ENCODE measurements around the gene CSF1.
"Not testable (repeated sequence)": the region's sequence is repeated elsewhere in the genome, so short reads cannot be mapped to it uniquely, and the experiment has no call there.

Gene CSF1

DNA sequence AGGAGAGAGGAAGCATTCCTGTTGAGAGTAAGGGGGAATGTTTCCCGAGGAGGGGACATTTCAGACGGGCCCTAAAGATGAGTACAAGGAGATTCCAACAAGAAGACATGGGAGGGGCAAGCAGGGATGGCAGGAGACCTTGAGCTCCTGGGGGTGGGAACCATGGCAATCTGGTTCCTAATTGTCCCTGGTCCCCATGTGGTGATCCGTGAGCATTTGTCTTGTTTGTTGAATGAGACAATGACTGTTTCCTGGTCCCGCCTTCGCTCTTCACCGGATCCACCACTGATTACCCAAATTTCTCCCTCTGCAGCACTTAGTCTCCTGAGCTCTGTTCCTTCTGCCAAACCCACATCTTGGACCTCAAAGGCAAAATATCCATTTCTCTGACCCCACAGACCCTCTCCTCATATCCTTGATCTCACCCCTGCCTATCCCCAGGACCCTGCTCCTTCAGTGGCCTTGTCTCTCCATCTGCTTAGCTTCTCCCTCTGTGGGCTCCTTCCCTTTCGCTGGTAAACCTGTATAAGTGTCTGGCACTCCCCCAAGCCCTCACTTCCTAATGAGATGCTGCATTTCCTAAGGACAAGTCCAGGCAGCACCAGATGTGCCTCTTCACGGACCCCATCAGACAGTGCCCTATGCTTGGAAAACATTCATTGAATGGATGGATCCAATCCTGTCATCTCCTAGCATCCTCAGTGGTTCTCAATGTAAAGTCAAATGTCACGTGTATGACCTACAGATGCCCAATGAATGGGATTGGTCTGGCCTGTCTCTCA is 8.3 kb upstream of the CSF1 start:
- DNase-seq (ENCODE audit: low spot score) = no peak

GRCh38 chr1:109903376-109903930 is 7.2 kb upstream of the CSF1 start:
- no peak for DNase-seq (ENCODE audit: low spot score)

DNA sequence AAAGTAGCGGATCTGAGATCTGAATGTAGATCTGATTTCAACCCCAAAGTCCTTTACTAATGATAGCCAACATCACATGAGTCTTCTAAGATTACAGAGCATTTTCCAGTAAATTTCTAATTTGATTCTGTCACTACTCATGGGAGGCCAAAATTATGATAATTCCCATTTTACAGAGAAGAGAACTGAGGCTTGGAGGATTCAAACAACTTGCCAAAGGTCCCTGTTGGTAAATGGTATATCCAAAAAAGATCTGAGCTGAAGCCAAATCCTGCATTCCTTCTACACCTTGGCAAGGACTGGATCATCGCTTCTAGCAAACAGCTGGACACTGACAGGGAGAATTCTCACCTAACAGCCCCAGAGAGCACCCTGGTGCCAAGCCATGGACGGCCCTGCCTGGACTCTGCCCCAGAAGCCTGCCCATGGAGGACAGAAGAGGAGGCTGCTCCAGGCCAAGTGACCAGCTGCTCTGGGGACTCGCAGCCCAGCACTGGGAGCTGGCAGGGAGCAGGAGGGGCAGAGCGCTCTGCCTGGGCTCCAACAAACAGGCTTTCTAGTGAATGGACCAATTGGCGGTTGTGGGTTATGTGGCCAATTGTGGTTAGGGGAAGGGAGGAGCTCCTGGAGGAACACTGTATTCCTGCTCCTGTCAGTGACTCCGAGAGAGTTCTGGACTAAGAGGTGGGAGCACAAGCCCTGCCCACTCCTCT is 6.4 kb upstream of the CSF1 start:
- DNase-seq (ENCODE audit: low spot score) = no peak

GRCh38 chr1:109905491-109905890 is 5.2 kb upstream of the CSF1 start:
- no peak for DNase-seq (ENCODE audit: low spot score)

DNA sequence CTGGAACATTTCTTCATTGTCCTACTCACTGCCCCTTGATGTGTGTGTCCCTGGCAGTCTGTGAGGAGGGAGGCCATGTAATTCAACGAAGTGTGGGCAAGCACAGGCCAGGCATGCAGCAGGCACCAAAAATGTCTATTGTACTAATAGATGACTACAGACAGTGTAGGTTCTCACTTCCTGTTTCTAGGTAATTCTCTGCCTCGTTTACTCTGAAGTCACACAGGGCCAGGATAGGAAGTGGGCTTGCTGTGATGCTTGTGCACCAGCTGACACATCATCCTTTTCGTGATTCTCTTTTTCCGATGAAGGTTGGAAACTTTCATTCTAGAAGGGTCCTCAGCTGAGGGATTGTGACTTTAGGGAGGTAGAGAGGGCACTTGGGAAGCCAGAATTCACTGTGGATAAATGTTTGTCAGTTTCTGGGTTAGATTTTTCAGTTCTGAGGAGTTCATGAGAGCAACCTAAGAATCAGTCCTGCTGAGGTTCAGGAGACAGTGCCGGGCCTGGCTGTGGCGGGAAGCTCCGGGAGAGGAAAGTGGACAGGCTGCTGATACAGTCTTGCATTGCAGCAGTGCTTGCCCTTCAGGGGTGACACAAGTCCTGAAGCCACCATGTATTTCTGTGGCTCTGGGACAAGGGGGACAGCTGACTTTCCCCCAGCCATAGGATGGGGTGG is 4.3 kb upstream of the CSF1 start:
- no peak for DNase-seq (ENCODE audit: low spot score)

DNA sequence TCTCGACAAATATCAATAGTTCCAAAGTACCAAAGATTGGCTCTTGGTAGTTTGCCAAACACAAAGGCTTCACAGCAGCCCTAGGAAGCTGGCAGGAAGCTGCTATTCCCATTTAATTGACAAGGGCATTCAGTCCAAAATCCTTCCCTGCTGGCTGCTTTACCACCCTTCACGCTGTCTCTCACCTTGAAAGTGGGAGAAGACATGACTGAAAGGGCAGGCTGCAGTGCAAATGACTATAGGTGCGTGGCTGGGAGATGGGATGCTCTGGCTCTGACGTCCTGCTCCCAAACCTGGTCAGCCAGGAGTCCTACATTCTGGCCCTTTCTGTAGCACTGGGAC is 3.8 kb upstream of the CSF1 start:
- no peak for DNase-seq (ENCODE audit: low spot score)

DNA sequence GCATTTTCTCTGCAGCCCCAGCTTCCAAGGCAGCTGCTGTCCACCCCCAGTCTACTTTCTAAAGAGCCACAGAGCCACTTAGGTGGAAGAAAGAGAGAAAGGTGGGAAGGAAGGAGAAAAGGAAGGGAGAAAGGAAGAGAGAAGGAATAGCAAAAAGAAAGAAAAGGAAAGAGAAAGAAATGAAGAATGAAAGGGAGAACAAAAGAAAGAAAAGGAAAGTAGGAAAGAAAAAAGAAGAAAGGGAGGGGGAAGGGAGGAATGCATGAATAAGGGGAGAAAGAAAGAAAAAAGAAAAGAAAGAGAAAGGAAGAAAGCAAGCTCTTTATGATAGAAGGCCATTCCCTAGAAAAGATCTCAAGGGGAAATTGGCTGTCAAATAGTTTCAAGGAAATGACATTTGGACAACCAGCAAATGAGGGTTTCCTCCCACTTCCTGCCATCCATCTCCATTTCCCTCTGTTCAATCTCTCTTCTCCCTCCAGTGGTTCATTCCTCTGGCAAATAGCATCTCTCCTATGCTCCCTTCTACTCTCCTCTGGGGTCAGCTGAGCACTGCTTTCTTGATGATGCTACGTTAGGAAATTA is 3.4 kb upstream of the CSF1 start:
- DNase-seq (ENCODE audit: low spot score) = no peak

DNA sequence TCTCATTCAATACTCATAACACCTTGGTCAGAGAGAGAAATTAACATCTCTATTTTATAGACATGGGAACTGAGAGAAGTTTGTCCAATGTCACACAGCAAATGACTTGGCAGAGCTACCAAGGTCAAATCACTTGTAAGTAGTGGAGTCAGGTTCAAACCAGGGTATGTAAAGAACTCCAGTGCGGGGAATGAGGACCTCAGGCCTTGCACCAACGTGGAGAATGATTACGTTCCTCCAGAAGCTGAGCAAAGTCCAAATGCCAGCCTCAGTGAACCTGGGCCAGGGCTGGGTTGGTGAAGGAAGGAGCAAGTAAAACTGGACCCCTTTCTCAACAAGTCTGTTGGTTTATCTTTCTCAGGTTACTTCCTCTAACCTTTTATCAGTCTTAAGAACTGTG is 1.8 kb upstream of the CSF1 start:
- DNase-seq (ENCODE audit: low spot score) = no peak

- no peak for DNase-seq (ENCODE audit: low spot score)
Measured at GRCh38 chr1:109909561-109909960, 1.1 kb upstream of the CSF1 start.

DNA sequence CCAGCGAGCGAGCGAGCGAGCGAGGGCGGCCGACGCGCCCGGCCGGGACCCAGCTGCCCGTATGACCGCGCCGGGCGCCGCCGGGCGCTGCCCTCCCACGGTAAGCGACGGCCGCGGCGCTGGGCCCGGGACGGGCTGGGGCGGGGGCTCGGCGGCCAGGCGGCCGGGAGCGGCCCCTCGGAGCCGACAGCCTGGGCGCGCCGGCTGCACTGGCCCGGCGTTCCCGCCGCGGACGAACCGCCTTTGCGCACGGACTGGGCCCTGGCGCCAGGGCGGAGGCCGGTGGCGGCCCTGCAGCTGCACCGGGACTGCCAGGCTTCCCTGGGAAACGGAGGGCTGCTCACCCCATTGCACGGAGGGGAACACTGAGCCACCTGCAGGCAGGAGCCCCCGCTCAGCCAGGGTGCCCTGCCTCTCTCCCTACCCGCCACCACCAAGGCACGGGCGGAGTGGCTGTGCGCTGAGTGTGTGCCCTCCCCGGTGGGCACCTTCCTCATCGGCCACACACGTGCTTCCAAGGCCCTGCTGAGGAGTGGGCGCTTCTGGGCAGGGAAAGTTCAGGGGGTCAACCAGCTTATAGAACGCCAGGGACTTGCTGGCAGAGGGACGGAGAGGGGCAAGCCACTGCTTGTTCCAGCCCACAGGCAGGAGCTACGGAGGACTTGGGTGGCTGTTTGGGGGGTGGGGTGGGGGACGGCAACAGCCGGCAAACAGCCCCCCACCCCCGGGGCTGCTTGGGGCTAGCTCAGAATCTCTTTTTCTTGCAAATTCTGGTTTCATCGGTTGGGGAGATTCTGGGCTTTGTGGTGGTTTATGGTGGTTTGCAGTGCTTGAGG is 532 bp downstream of the CSF1 start:
- DNase-seq (ENCODE audit: low spot score) = peak; percentile 70

DNA sequence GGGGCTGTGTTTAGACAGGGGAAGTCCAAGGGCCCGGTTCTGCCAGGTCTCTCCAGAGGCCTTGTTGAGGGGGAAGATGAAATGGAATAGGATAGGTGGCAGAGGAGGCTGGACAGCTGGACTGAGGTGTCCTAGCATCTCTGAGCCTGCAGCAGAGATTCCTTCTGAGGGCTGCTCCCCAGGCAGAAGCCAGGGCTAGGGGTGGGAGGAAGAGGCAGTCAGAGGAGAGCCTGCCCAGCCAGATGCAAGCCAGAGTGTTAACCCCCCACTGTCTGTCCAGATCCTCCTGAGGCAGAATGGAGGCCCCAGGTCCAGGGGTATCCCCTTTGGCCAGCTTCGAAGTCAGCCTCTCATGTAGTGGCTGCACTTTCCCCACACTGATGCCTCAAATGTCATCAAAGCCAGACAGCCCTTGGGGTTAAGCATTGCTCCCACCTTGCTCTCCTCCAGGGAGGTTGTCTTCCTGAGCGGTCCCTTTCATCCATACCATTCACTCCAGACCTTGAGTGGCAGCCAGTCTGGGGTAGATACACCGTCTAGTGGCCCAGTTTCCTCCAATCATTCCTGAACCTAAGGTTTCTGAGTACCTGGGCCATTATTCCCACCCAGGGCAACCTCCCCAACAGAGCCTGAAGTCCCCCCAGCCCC is 1.7 kb downstream of the CSF1 start:
- DNase-seq (ENCODE audit: low spot score) = no peak

- no peak for DNase-seq (ENCODE audit: low spot score)
Measured at GRCh38 chr1:109912873-109913272, 2.2 kb downstream of the CSF1 start.

DNA sequence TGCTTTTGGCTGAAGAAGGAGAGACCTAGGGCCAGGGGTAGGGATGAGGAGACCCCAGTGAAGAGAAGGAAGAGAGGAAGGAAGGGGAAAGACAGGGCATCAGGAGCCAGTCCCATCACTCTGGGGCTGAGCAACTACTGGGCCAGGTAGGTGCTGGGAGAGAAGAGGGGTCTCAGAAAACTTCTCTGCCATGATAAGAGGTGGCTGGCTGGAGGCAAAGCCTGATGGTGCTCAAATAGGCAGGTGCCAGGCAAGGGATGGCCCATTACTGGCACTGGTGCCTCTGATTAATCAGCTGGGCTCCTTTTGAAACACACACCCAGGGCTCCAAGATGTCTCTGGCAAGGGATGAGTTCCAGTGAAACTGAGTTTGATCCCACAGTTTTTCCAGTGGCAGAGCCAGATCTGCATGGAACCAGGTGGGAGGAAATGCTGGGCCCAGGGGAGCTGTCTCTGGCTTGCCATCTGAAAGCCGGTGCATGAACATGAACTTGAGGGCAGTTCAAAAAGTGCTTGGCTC is 2.8 kb downstream of the CSF1 start:
- DNase-seq (ENCODE audit: low spot score) = no peak

- no peak for DNase-seq (ENCODE audit: low spot score)
Measured at GRCh38 chr1:109914587-109915240, 4.1 kb downstream of the CSF1 start.

DNA sequence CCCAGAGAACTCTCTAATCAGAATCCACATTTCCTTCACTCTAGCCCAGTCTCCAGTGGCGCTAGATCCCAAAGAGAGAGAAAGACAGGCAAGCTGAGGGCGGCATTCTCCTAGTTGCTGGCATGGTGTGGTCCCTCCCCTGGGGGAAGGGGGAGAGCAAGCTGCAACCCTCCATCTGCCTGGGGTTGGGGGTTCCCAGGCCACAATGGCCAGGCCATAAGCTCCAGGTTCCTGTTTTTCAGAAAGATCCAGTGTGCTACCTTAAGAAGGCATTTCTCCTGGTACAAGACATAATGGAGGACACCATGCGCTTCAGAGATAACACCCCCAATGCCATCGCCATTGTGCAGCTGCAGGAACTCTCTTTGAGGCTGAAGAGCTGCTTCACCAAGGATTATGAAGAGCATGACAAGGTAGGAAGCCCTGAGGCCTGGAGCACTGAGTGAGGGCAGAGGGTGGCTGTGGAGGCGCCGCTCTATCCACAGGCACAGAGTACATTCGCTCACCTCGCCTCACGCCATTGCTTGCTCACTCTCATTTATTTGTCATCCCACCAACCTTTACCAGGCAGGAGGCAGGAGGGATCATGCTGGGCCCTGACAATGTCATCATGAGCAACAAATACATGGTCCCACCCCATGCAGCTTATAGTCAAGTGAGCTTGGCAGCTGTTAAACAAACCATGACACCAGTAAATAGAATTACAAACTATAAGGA is 6.6 kb downstream of the CSF1 start:
- DNase-seq (ENCODE audit: low spot score) = no peak

DNA sequence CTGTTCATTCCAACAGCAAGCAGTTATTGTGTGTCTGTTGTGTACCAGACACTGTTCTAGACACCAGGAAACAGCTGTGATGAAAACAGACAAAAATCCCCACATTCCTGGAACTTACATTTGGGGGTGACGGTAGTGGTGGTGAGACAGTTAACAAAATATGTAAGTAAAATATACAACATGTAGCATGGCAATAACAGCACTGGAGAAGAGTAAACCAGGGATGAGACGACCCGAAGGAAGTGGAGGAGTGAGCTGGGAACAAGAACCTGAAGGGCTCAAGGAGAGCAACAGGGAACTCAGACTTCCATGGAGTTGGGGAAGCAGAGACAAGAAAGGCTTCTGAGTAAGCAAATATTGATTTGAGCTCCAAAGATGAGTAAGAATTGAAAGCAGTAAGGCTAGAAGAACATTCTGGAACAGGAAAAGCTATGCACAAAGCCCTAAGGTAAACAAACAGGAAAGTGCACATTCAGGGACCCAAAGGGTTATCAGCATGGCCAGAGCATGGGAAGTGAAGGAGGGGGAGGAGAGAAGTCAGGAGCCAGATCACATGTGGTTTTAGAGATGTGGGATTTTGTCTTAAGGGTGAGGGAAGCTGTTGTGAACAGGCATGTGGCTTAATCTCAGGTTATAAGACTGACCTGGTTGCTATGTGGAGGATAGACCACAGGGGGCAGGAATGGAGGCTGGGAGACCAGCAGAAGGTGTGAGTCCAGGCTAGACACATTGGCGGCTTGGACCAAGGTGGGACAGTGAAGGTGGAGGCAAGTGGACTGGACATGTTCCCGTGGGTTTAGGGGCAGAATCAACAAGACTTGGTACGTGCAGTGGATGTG is 7.3 kb downstream of the CSF1 start:
- no peak for DNase-seq (ENCODE audit: low spot score)

GRCh38 chr1:109918671-109919070 is 8.0 kb downstream of the CSF1 start:
- DNase-seq (ENCODE audit: low spot score) = no peak

DNA sequence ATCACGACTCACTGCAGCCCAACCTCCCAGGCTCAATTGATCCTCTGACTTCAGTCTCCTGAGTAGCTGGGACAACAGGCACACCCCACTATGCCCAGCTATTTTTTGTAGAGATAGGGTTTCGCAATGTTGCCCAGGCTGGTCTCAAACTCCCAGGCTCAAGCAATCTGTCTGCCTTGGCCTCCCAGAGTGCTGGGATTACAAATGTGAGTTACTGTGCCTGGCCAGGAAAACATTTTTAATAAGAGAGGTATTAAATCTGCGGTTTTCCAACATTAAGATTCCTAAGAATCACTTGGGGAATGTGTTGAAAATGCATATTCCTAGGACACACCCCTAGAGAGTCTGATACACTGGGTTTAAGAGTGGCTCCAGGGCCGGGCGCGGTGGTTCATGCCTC is 8.7 kb downstream of the CSF1 start:
- DNase-seq (ENCODE audit: low spot score) = no peak

DNA sequence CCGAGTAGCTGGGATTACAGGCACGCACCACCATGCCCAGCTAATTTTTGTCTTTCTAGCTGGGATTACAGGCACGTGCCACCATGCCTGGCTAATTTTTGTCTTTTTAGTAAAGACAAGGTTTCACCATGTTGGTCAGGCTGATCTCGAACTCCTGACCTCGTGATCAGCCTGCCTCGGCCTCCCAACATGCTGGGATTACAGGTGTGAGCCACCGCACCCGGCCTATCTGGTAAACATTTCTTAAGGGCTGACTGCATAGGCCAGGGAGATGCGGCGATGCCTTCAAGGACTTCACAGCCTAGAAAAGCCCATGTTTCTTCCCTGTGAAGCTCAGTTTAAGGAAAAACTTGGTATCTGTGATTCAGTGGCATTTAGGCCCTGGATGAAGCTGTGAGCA is 9.7 kb downstream of the CSF1 start:
- DNase-seq (ENCODE audit: low spot score) = not testable (repeated sequence)

Measured in D341Med (cell line).